Vagina (tissue), 2 donors: ENCODE data around the gene ATXN1.

Experiments
- POLR2A ChIP-seq, 2 donors: fragments of 450-650 bp; IDR thresholded peaks; one replicate each; pipeline ENCODE4 v1.6.1; 2017; ENCODE audit warnings: antibody characterized with exemption in 2 of 2, mild to moderate bottlenecking in 2 of 2, moderate library complexity in 2 of 2
- POLR2AphosphoS5 ChIP-seq, 2 donors: sonication (generic); formaldehyde crosslinking; IDR thresholded peaks; one replicate each; pipeline ENCODE4 v1.9.0; 2017; ENCODE audit warnings: antibody characterized with exemption in 2 of 2, mild to moderate bottlenecking in 2 of 2, low read depth in 1 of 2; ENCODE audit not compliant: insufficient read depth in 1 of 2
- TF ChIP-seq, protein P1 (sequence below), 3 experiments: fragments of 450-650 bp in 2 of 3; fragments of 200-600 bp in 1 of 3; sonication (generic) in 1 of 3; IDR thresholded peaks; one replicate each; pipeline ENCODE4 v1.5.1; 2017 to 2019; ENCODE audit warnings: antibody characterized with exemption in 3 of 3, mild to moderate bottlenecking in 2 of 3, moderate library complexity in 2 of 3

DNA sequence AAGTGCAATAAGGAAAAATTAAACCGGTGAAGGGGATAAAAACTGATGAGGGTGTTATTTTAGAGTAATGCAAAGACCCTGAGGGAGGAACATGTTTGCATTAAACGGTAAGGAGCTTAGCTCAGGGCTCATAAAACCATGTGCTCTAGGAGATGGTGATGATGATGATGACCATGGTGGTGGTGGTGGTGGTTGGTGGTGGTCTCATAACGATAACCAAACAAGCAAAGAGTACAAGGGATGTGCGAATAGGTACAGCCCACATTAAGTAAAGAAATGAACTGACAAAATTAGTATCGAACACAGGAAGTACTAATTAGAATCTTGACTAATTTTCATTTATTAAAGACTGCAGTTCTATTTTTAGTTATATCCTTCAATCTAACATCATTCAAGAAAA is 139.1 kb downstream of the ATXN1 start:
- TF ChIP-seq, protein P1, sequence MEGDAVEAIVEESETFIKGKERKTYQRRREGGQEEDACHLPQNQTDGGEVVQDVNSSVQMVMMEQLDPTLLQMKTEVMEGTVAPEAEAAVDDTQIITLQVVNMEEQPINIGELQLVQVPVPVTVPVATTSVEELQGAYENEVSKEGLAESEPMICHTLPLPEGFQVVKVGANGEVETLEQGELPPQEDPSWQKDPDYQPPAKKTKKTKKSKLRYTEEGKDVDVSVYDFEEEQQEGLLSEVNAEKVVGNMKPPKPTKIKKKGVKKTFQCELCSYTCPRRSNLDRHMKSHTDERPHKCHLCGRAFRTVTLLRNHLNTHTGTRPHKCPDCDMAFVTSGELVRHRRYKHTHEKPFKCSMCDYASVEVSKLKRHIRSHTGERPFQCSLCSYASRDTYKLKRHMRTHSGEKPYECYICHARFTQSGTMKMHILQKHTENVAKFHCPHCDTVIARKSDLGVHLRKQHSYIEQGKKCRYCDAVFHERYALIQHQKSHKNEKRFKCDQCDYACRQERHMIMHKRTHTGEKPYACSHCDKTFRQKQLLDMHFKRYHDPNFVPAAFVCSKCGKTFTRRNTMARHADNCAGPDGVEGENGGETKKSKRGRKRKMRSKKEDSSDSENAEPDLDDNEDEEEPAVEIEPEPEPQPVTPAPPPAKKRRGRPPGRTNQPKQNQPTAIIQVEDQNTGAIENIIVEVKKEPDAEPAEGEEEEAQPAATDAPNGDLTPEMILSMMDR (IDR thresholded peaks at IDR 0.05): no peak
- TF ChIP-seq POLR2A (IDR thresholded peaks at IDR 0.05) (no peak), POLR2AphosphoS5 (IDR thresholded peaks at IDR 0.05; ENCODE audit: insufficient read depth in 1 of 2, low read depth in 1 of 2) (no peak)
